NCI-H446 (cell line): ENCODE measurements around the gene BTBD19.
A peak's percentile ranks its signal among the peaks of the same experiment; 100 is the strongest.
"Not testable (repeated sequence)": the region's sequence is repeated elsewhere in the genome, so short reads cannot be mapped to it uniquely, and the experiment has no call there.

Experiments used
- DNase-seq, 2 experiments: peaks; one replicate each; lab custom pipeline; 2025; lab: John Stamatoyannopoulos, UW

Gene BTBD19

GRCh38 chr1:44808063-44808937 lies at the start of gene BTBD19:
BTBD19 (plus strand) TSS chr1:44808523; CDS start chr1:44808821, 298 bp downstream.
- DNase-seq: peak in 1 of 2 experiments; percentile 74

GRCh38 chr1:44759077-44759476 lies 49.2 kb upstream of the BTBD19 start:
- no peak for DNase-seq

GRCh38 chr1:44760876-44761275 lies 47.4 kb upstream of the BTBD19 start:
- DNase-seq: no peak

- DNase-seq: not testable (repeated sequence)
Observed at GRCh38 chr1:44766421-44766820, 41.9 kb upstream of the BTBD19 start.

- DNase-seq: peak; percentile 94 to 96
Observed at GRCh38 chr1:44775078-44775929, 33.0 kb upstream of the BTBD19 start, which contains the start of gene RPS8. RPS8 (plus strand) TSS chr1:44775540; CDS start chr1:44775597, 57 bp downstream.

- DNase-seq: no peak
Observed at GRCh38 chr1:44775930-44776729, 32.2 kb upstream of the BTBD19 start.

GRCh38 chr1:44776730-44777068 lies 31.6 kb upstream of the BTBD19 start:
- no peak for DNase-seq

- no peak for DNase-seq
Observed at GRCh38 chr1:44777547-44777946, 30.8 kb upstream of the BTBD19 start.

GRCh38 chr1:44777969-44778635 lies 30.2 kb upstream of the BTBD19 start:
- DNase-seq: no peak

GRCh38 chr1:44778705-44779576 lies 29.4 kb upstream of the BTBD19 start:
- DNase-seq: no peak

- DNase-seq: no peak
Observed at GRCh38 chr1:44780583-44781121, 27.7 kb upstream of the BTBD19 start.

GRCh38 chr1:44783697-44784093 lies 24.6 kb upstream of the BTBD19 start:
- DNase-seq: peak in 1 of 2 experiments; percentile 18

- no peak for DNase-seq
Observed at GRCh38 chr1:44784094-44785028, 24.0 kb upstream of the BTBD19 start.

GRCh38 chr1:44785029-44785380 lies 23.3 kb upstream of the BTBD19 start:
- DNase-seq: peak in 1 of 2 experiments; percentile 18

- DNase-seq: no peak
Observed at GRCh38 chr1:44785501-44786137, 22.7 kb upstream of the BTBD19 start.

GRCh38 chr1:44786138-44786840 lies 22.0 kb upstream of the BTBD19 start:
- DNase-seq: no peak

- DNase-seq: no peak
Observed at GRCh38 chr1:44786841-44787426, 21.4 kb upstream of the BTBD19 start.

- no peak for DNase-seq
Observed at GRCh38 chr1:44787506-44787905, 20.8 kb upstream of the BTBD19 start.
